GM12878 (cell line): ENCODE measurements around the gene PRMT7. TPM values are rescaled to one million over a fixed set of nuclear protein-coding genes. Genes with fewer than 3 reads are reported as not detected.

Experiments used
- ATAC-seq: fragments of 200-7000 bp; cut with Tn5 transposase; 3 replicates; pipeline ENCODE4 v1.9.1; 2020; ENCODE audit warnings: mild to moderate bottlenecking, moderate library complexity
- BruUV-seq: library from RNA; stranded (reverse); fragments of 400-500 nt; replicated peaks from 2 replicates; lab custom pipeline; 2021; lab: Mats Ljungman, UMichigan
- CTCF ChIA-PET: fragments of 300-600 bp; sonication (Branson Sonifier 250); formaldehyde crosslinking; extraction: SDS; loops from one replicate; lab custom pipeline; 2021; ENCODE audit warnings: inconsistent platforms; lab: Yijun Ruan, JAX
- POLR2A ChIA-PET: fragments of 350-600 bp; formaldehyde crosslinking; extraction: SDS; loops from one replicate; lab custom pipeline; 2021; ENCODE audit warnings: inconsistent platforms; lab: Charles Lee
- RAD21 ChIA-PET: fragments of 300-600 bp; sonication (Branson Sonifier 250); formaldehyde crosslinking; loops from one replicate; lab custom pipeline; 2023; ENCODE audit warnings: antibody characterized with exemption; ENCODE audit not compliant: unreplicated experiment; lab: Charles Lee
- SMC1A ChIA-PET: fragments of 300-600 bp; sonication (Branson Sonifier 250); formaldehyde crosslinking; loops from one replicate; lab custom pipeline; 2023; ENCODE audit not compliant: unreplicated experiment, uncharacterized antibody; lab: Charles Lee
- DNase-seq: peaks from one replicate; pipeline ENCODE4 v3.0.0-alpha.2; 2011; ENCODE audit warnings: low read depth, low spot score
- FAIRE-seq: peaks from 3 replicates; lab custom pipeline; 2011; peaks lifted over from hg19 to GRCh38; lab: Jason Lieb, UNC
- H2AFZ ChIP-seq: 2 replicates; pipeline ENCODE4 v1.6.0; 2011; ENCODE audit warnings: low read depth, low read length, control low read depth; ENCODE audit not compliant: control insufficient read depth
- H3K27ac ChIP-seq: 2 replicates; pipeline ENCODE4 v1.5.1; 2011; ENCODE audit warnings: control low read depth; ENCODE audit not compliant: control insufficient read depth, insufficient read depth
- H3K27me3 ChIP-seq, 2 experiments: replicated peaks in 1 of 2; 2 replicates each; pipeline versions ENCODE4 v1.6.0 to v1.6.1; 2011; ENCODE audit warnings: low read length in 1 of 2; ENCODE audit not compliant: control insufficient read depth in 2 of 2, insufficient read depth in 2 of 2
- H3K36me3 ChIP-seq, 2 experiments: 2 replicates each; pipeline ENCODE4 v1.5.1; 2011; ENCODE audit warnings: low read length in 1 of 2; ENCODE audit not compliant: control insufficient read depth in 2 of 2, insufficient read depth in 2 of 2
- H3K4me1 ChIP-seq: 2 replicates; pipeline ENCODE4 v1.6.1; 2011; ENCODE audit warnings: mild to moderate bottlenecking, low read length, moderate library complexity, mixed read lengths; ENCODE audit not compliant: control insufficient read depth, insufficient read depth
- H3K4me2 ChIP-seq: 2 replicates; pipeline ENCODE4 v1.6.0; 2011; ENCODE audit warnings: control low read depth; ENCODE audit not compliant: control insufficient read depth, insufficient read depth
- H3K4me3 ChIP-seq: fragments of 200-600 bp; sonication (generic); 2 replicates; pipeline ENCODE4 v1.5.1; 2016
- H3K79me2 ChIP-seq: 2 replicates; pipeline ENCODE4 v1.6.0; 2011; ENCODE audit warnings: low read length; ENCODE audit not compliant: control insufficient read depth, insufficient read depth
- H3K9ac ChIP-seq: 2 replicates; pipeline ENCODE4 v1.8.0; 2011; ENCODE audit warnings: low read length, control low read depth, mixed read lengths; ENCODE audit not compliant: control insufficient read depth, insufficient read depth
- H3K9me3 ChIP-seq: replicated peaks from 3 replicates; pipeline ENCODE4 v1.5.1; 2011; ENCODE audit warnings: mild to moderate bottlenecking, low read length; ENCODE audit not compliant: control insufficient read depth, insufficient read depth
- H4K20me1 ChIP-seq: 2 replicates; pipeline ENCODE4 v1.6.0; 2011; ENCODE audit not compliant: control insufficient read depth, insufficient read depth
- BCL3 ChIP-seq: IDR thresholded peaks from 2 replicates; pipeline ENCODE4 v1.6.1; 2011; ENCODE audit warnings: borderline replicate concordance, low read depth, mild to moderate bottlenecking, moderate library complexity, low read length; ENCODE audit not compliant: insufficient read depth, poor library complexity, severe bottlenecking
- ELK1 ChIP-seq: IDR thresholded peaks from 2 replicates; pipeline ENCODE4 v1.6.1; 2012; ENCODE audit warnings: low read depth, low read length, improper control_type of control experiment
- JUND ChIP-seq: IDR thresholded peaks from 2 replicates; pipeline ENCODE4 v1.6.1; 2012; ENCODE audit warnings: low read depth, mild to moderate bottlenecking, low read length, improper control_type of control experiment, moderate library complexity
- NFYA ChIP-seq: IDR thresholded peaks from 2 replicates; pipeline ENCODE4 v1.6.1; 2011; ENCODE audit warnings: low read depth, mild to moderate bottlenecking, low read length, improper control_type of control experiment, borderline replicate concordance
- NKRF ChIP-seq: fragments of 450-650 bp; conservative IDR thresholded peaks from 2 replicates; pipeline ENCODE4 v1.6.1; 2017; ENCODE audit warnings: mild to moderate bottlenecking, moderate library complexity
- PBX3 ChIP-seq: IDR thresholded peaks from 2 replicates; pipeline ENCODE4 v1.6.1; 2011; ENCODE audit warnings: mild to moderate bottlenecking, low read depth, low read length, moderate library complexity; ENCODE audit not compliant: insufficient replicate concordance
- POLR2AphosphoS2 ChIP-seq: IDR thresholded peaks from 2 replicates; pipeline ENCODE4 v1.6.1; 2011; ENCODE audit warnings: low read depth, mild to moderate bottlenecking, low read length, improper control_type of control experiment, moderate library complexity
- RELB ChIP-seq: fragments of 450-650 bp; IDR thresholded peaks from 2 replicates; pipeline ENCODE4 v1.6.1; 2017; ENCODE audit warnings: low read depth, mild to moderate bottlenecking, moderate library complexity
- SRF ChIP-seq, 2 experiments: IDR thresholded peaks; 2 replicates each; pipeline ENCODE4 v1.6.1; 2011; ENCODE audit warnings: low read depth in 2 of 2, low read length in 2 of 2, mild to moderate bottlenecking in 1 of 2, moderate library complexity in 1 of 2
- TCF12 ChIP-seq: IDR thresholded peaks from 2 replicates; pipeline ENCODE4 v1.6.1; 2011; ENCODE audit warnings: low read depth, mild to moderate bottlenecking, low read length
- ZNF207 ChIP-seq: fragments of 450-650 bp; IDR thresholded peaks from 2 replicates; pipeline ENCODE4 v1.6.1; 2014; ENCODE audit warnings: antibody characterized with exemption, mild to moderate bottlenecking, borderline replicate concordance
- WGBS: methylation state at CpG from one replicate; pipeline ENCODE4 v1.1.6; 2016; ENCODE audit warnings: low lambda C conversion rate; ENCODE audit not compliant: insufficient replicate concordance, insufficient coverage; ENCODE audit errors: missing lambda C conversion rate; 5-methylcytosine and 5-hydroxymethylcytosine counted together
- in situ Hi-C: fragments of 300-500 bp; cut with MboI; formaldehyde crosslinking; loops from 9 replicates; pipeline ENCODE4 v1.14.3; 2018; ENCODE audit warnings: mixed read lengths
- intact Hi-C: fragments of 100-400 bp; cut with micrococcal nuclease; formaldehyde crosslinking; loops from one replicate; pipeline ENCODE4 v1.14.2; 2022; ENCODE audit not compliant: unreplicated experiment
- polyA plus RNA-seq, 11 experiments: library from polyadenylated mRNA; depleted of rRNA in 4 of 11; unstranded in 6 of 11; stranded (reverse) in 5 of 11; fragments of >200 nt; fragmentation: Nextera tagmentation in 4 of 11; fragmentation: Illumina TruSeq in 1 of 11; extraction: Ambion mirVana in 4 of 11; extraction: Trizol in 1 of 11; gene quantifications; 1 replicate in 1 of 11; 2 replicates in 10 of 11; pipeline versions ENCODE4 v1.2.1 to v1.2.3, GENCODE V29; 2011 to 2016; ENCODE audit warnings: inconsistent platforms in 2 of 11, missing spikeins in 2 of 11, low read depth in 1 of 11
- total RNA-seq, 4 experiments: library from RNA; depleted of rRNA in 3 of 4; stranded (reverse); fragments of >200 nt in 3 of 4; fragmentation: Illumina TruSeq in 1 of 4; extraction: Trizol in 1 of 4; gene quantifications; 2 replicates each; pipeline versions ENCODE4 v1.2.1 to v1.2.3, GENCODE V29; 2013 to 2021

The PRMT7 gene
- total and polyA plus RNA-seq, 10 of the 15 experiments (the other 5 are each of a cell fraction or from before 2014, with no cell fraction given) = 5.1 to 56.1 (median 42.0) TPM

GRCh38 chr16:68359398-68360191 lies 48.8 kb downstream of the PRMT7 start (continued):
- TF ChIP-seq PBX3 = no peak
- TF ChIP-seq ELK1 = no peak
- TF ChIP-seq RELB = no peak

GRCh38 chr16:68360547-68360946 lies 49.7 kb downstream of the PRMT7 start:
- no peak overlapping the region for H3K4me3 ChIP-seq
- intact Hi-C loops (no loop called here), in situ Hi-C loops (no loop called here)
- WGBS = 91% methylated on average over 18 of the region's 18 CpGs
- H3K4me2 ChIP-seq = no peak overlapping the region
- ChIA-PET POLR2A (interaction anchor here (0.7 kb wide), 1 partner anchor 24 kb away, joined by 6 read pairs; no protein-coding TSS in a partner anchor), CTCF (interaction anchor here (0.8 kb wide), 2 partner anchors 8 to 103 kb away, joined by 3 read pairs; no protein-coding TSS in a partner anchor), SMC1A (no interaction called here), RAD21 (no interaction called here)
- H2AFZ ChIP-seq = no peak overlapping the region
- peaks cover 28% of the 10 kb centered on the region for H3K4me1 ChIP-seq
- ATAC-seq = no peak
- H3K9me3 ChIP-seq = no peaks in the 10 kb centered on the region
- H3K79me2 ChIP-seq = no peaks in the 10 kb centered on the region
- no peak overlapping the region for H3K9ac ChIP-seq
- BruUV-seq = no TSS peak
- peaks cover 15 to 22% of the 10 kb centered on the region in 2 experiments for H3K36me3 ChIP-seq
- H4K20me1 ChIP-seq = no peaks in the 10 kb centered on the region
- DNase-seq = no peak
- FAIRE-seq = no peak
- no peaks in the 10 kb centered on the region for H3K27me3 ChIP-seq
- H3K27ac ChIP-seq = no peak overlapping the region
- TF ChIP-seq PBX3 (no peak), JUND (no peak), POLR2AphosphoS2 (no peak), TCF12 (no peak), SRF (IDR thresholded peaks at IDR 0.05; ENCODE audit: low read depth in 2 of 2, low read length in 2 of 2) (no peak), NFYA (no peak), BCL3 (no peak), ZNF207 (no peak), NKRF (no peak)
